GM12878 (cell line): Measurements from ENCODE around the gene SPATA31D1. TPM values are rescaled to one million over a fixed set of nuclear protein-coding genes. Genes with fewer than 3 reads are reported as not detected.

Experiments
- ATAC-seq: fragments of 200-7000 bp; cut with Tn5 transposase; 3 replicates; pipeline ENCODE4 v1.9.1; 2020; ENCODE audit warnings: mild to moderate bottlenecking, moderate library complexity
- BruUV-seq: library from RNA; stranded (reverse); fragments of 400-500 nt; replicated peaks from 2 replicates; lab custom pipeline; 2021; lab: Mats Ljungman, UMichigan
- CTCF ChIA-PET: fragments of 300-600 bp; sonication (Branson Sonifier 250); formaldehyde crosslinking; extraction: SDS; loops from one replicate; lab custom pipeline; 2021; ENCODE audit warnings: inconsistent platforms; lab: Yijun Ruan, JAX
- POLR2A ChIA-PET: fragments of 350-600 bp; formaldehyde crosslinking; extraction: SDS; loops from one replicate; lab custom pipeline; 2021; ENCODE audit warnings: inconsistent platforms; lab: Charles Lee
- RAD21 ChIA-PET: fragments of 300-600 bp; sonication (Branson Sonifier 250); formaldehyde crosslinking; loops from one replicate; lab custom pipeline; 2023; ENCODE audit warnings: antibody characterized with exemption; ENCODE audit not compliant: unreplicated experiment; lab: Charles Lee
- SMC1A ChIA-PET: fragments of 300-600 bp; sonication (Branson Sonifier 250); formaldehyde crosslinking; loops from one replicate; lab custom pipeline; 2023; ENCODE audit not compliant: unreplicated experiment, uncharacterized antibody; lab: Charles Lee
- DNase-seq: peaks from one replicate; pipeline ENCODE4 v3.0.0-alpha.2; 2011; ENCODE audit warnings: low read depth, low spot score
- FAIRE-seq: peaks from 3 replicates; lab custom pipeline; 2011; peaks lifted over from hg19 to GRCh38; lab: Jason Lieb, UNC
- H2AFZ ChIP-seq: 2 replicates; pipeline ENCODE4 v1.6.0; 2011; ENCODE audit warnings: low read depth, low read length, control low read depth; ENCODE audit not compliant: control insufficient read depth
- H3K27ac ChIP-seq: 2 replicates; pipeline ENCODE4 v1.5.1; 2011; ENCODE audit warnings: control low read depth; ENCODE audit not compliant: control insufficient read depth, insufficient read depth
- H3K27me3 ChIP-seq, 2 experiments: replicated peaks in 1 of 2; 2 replicates each; pipeline versions ENCODE4 v1.6.0 to v1.6.1; 2011; ENCODE audit warnings: low read length in 1 of 2; ENCODE audit not compliant: control insufficient read depth in 2 of 2, insufficient read depth in 2 of 2
- H3K36me3 ChIP-seq, 2 experiments: 2 replicates each; pipeline ENCODE4 v1.5.1; 2011; ENCODE audit warnings: low read length in 1 of 2; ENCODE audit not compliant: control insufficient read depth in 2 of 2, insufficient read depth in 2 of 2
- H3K4me1 ChIP-seq: 2 replicates; pipeline ENCODE4 v1.6.1; 2011; ENCODE audit warnings: mild to moderate bottlenecking, low read length, moderate library complexity, mixed read lengths; ENCODE audit not compliant: control insufficient read depth, insufficient read depth
- H3K4me2 ChIP-seq: 2 replicates; pipeline ENCODE4 v1.6.0; 2011; ENCODE audit warnings: control low read depth; ENCODE audit not compliant: control insufficient read depth, insufficient read depth
- H3K4me3 ChIP-seq: fragments of 200-600 bp; sonication (generic); 2 replicates; pipeline ENCODE4 v1.5.1; 2016
- H3K79me2 ChIP-seq: 2 replicates; pipeline ENCODE4 v1.6.0; 2011; ENCODE audit warnings: low read length; ENCODE audit not compliant: control insufficient read depth, insufficient read depth
- H3K9ac ChIP-seq: 2 replicates; pipeline ENCODE4 v1.8.0; 2011; ENCODE audit warnings: low read length, control low read depth, mixed read lengths; ENCODE audit not compliant: control insufficient read depth, insufficient read depth
- H3K9me3 ChIP-seq: replicated peaks from 3 replicates; pipeline ENCODE4 v1.5.1; 2011; ENCODE audit warnings: mild to moderate bottlenecking, low read length; ENCODE audit not compliant: control insufficient read depth, insufficient read depth
- H4K20me1 ChIP-seq: 2 replicates; pipeline ENCODE4 v1.6.0; 2011; ENCODE audit not compliant: control insufficient read depth, insufficient read depth
- ATF2 ChIP-seq: IDR thresholded peaks from 2 replicates; pipeline ENCODE4 v1.6.1; 2012; ENCODE audit warnings: low read length, inconsistent platforms
- BCL11A ChIP-seq: IDR thresholded peaks from 2 replicates; pipeline ENCODE4 v1.6.1; 2011; ENCODE audit warnings: low read depth, low read length
- EGR1 ChIP-seq, 2 experiments: IDR thresholded peaks; 1 replicate in 1 of 2; 2 replicates in 1 of 2; pipeline ENCODE4 v1.6.1; 2011 to 2012; ENCODE audit warnings: low read depth in 2 of 2, low read length in 2 of 2, borderline replicate concordance in 1 of 2, mild to moderate bottlenecking in 1 of 2, moderate library complexity in 1 of 2
- HDGF ChIP-seq: fragments of 450-650 bp; IDR thresholded peaks from 2 replicates; pipeline ENCODE4 v1.6.1; 2016; ENCODE audit warnings: antibody characterized with exemption
- KAT2A ChIP-seq: conservative IDR thresholded peaks from 2 replicates; pipeline ENCODE4 v1.6.1; 2011; ENCODE audit warnings: low read depth, low read length; ENCODE audit not compliant: control insufficient read depth
- MLLT1 ChIP-seq: fragments of 450-650 bp; IDR thresholded peaks from 2 replicates; pipeline ENCODE4 v1.6.1; 2016; ENCODE audit warnings: mild to moderate bottlenecking
- MYC ChIP-seq: IDR thresholded peaks from 2 replicates; pipeline ENCODE4 v1.6.1; 2011; ENCODE audit warnings: mild to moderate bottlenecking, low read length, moderate library complexity, inconsistent platforms; ENCODE audit not compliant: insufficient read depth, insufficient replicate concordance, insufficient read length, severe bottlenecking
- PAX8 ChIP-seq: fragments of 450-650 bp; IDR thresholded peaks from 2 replicates; pipeline ENCODE4 v1.6.1; 2017; ENCODE audit warnings: mild to moderate bottlenecking, moderate library complexity
- POU2F2 ChIP-seq: IDR thresholded peaks from 3 replicates; pipeline ENCODE4 v1.6.1; 2011; ENCODE audit warnings: low read depth, mild to moderate bottlenecking, low read length, borderline replicate concordance
- SP1 ChIP-seq: IDR thresholded peaks from one replicate; pipeline ENCODE4 v1.6.1; 2011; ENCODE audit warnings: low read depth, low read length
- SPI1 ChIP-seq: IDR thresholded peaks from 2 replicates; pipeline ENCODE4 v1.6.1; 2011; ENCODE audit warnings: low read depth, mild to moderate bottlenecking, low read length, moderate library complexity, borderline replicate concordance; ENCODE audit not compliant: insufficient read depth
- USF2 ChIP-seq: IDR thresholded peaks from 2 replicates; pipeline ENCODE4 v1.6.1; 2011; ENCODE audit warnings: low read depth, low read length, improper control_type of control experiment, borderline replicate concordance
- ZSCAN29 ChIP-seq: fragments of 450-650 bp; IDR thresholded peaks from 2 replicates; pipeline ENCODE4 v1.6.1; 2017; ENCODE audit warnings: mild to moderate bottlenecking, moderate library complexity
- WGBS: methylation state at CpG from one replicate; pipeline ENCODE4 v1.1.6; 2016; ENCODE audit warnings: low lambda C conversion rate; ENCODE audit not compliant: insufficient replicate concordance, insufficient coverage; ENCODE audit errors: missing lambda C conversion rate; 5-methylcytosine and 5-hydroxymethylcytosine counted together
- in situ Hi-C: fragments of 300-500 bp; cut with MboI; formaldehyde crosslinking; loops from 9 replicates; pipeline ENCODE4 v1.14.3; 2018; ENCODE audit warnings: mixed read lengths
- intact Hi-C: fragments of 100-400 bp; cut with micrococcal nuclease; formaldehyde crosslinking; loops from one replicate; pipeline ENCODE4 v1.14.2; 2022; ENCODE audit not compliant: unreplicated experiment
- polyA plus RNA-seq, 11 experiments: library from polyadenylated mRNA; depleted of rRNA in 4 of 11; unstranded in 6 of 11; stranded (reverse) in 5 of 11; fragments of >200 nt; fragmentation: Nextera tagmentation in 4 of 11; fragmentation: Illumina TruSeq in 1 of 11; extraction: Ambion mirVana in 4 of 11; extraction: Trizol in 1 of 11; gene quantifications; 1 replicate in 1 of 11; 2 replicates in 10 of 11; pipeline versions ENCODE4 v1.2.1 to v1.2.3, GENCODE V29; 2011 to 2016; ENCODE audit warnings: inconsistent platforms in 2 of 11, missing spikeins in 2 of 11, low read depth in 1 of 11
- total RNA-seq, 4 experiments: library from RNA; depleted of rRNA in 3 of 4; stranded (reverse); fragments of >200 nt in 3 of 4; fragmentation: Illumina TruSeq in 1 of 4; extraction: Trizol in 1 of 4; gene quantifications; 2 replicates each; pipeline versions ENCODE4 v1.2.1 to v1.2.3, GENCODE V29; 2013 to 2021

The SPATA31D1 gene
- total and polyA plus RNA-seq, 10 of the 15 experiments (the other 5 are each of a cell fraction or from before 2014, with no cell fraction given): 0.01 to 0.45 (median 0.05) TPM; not detected in 4

- intact Hi-C loops: no loop called here
Measured at GRCh38 chr9:81968026-81968425, 20.5 kb upstream of the SPATA31D1 start.

GRCh38 chr9:81969971-81970370 is 18.6 kb upstream of the SPATA31D1 start:
- Histone ChIP-seq H3K27ac (no peak overlapping the region), H3K9ac (no peak overlapping the region), H3K36me3 (no peaks in the 10 kb centered on the region), H3K9me3 (no peaks in the 10 kb centered on the region), H2AFZ (no peak overlapping the region), H3K27me3 (no peaks in the 10 kb centered on the region), H3K4me2 (no peak overlapping the region), H4K20me1 (no peaks in the 10 kb centered on the region), H3K79me2 (no peaks in the 10 kb centered on the region), H3K4me3 (no peak overlapping the region), H3K4me1 (no peaks in the 10 kb centered on the region)
- in situ Hi-C loops (loop anchor here (25.0 kb wide), 1 partner anchor 92 kb away; no protein-coding TSS in a partner anchor), intact Hi-C loops (no loop called here)
- ChIA-PET SMC1A (no interaction called here), POLR2A (no interaction called here), CTCF (no interaction called here), RAD21 (no interaction called here)
- ATAC-seq: no peak
- FAIRE-seq: no peak
- BruUV-seq: no TSS peak
- TF ChIP-seq ZSCAN29 (no peak), MYC (no peak), USF2 (no peak), POU2F2 (no peak), MLLT1 (no peak), SP1 (no peak), ATF2 (no peak)
- DNase-seq: no peak

More at GRCh38 chr9:81968026-81968425, 20.5 kb upstream of the SPATA31D1 start:
- CTCF ChIA-PET: no interaction called here
- Histone ChIP-seq H3K27ac (no peak overlapping the region), H3K9me3 (no peaks in the 10 kb centered on the region), H3K4me1 (no peaks in the 10 kb centered on the region), H3K4me3 (no peak overlapping the region), H3K9ac (no peak overlapping the region), H3K27me3 (no peaks in the 10 kb centered on the region), H3K4me2 (no peak overlapping the region), H3K79me2 (no peaks in the 10 kb centered on the region), H2AFZ (no peak overlapping the region), H4K20me1 (no peaks in the 10 kb centered on the region), H3K36me3 (no peaks in the 10 kb centered on the region)
- RAD21 ChIA-PET: no interaction called here
- DNase-seq: no peak
- in situ Hi-C loops: loop anchor here (25.0 kb wide), 1 partner anchor 94 kb away; no protein-coding TSS in a partner anchor
- BruUV-seq: no TSS peak
- SMC1A ChIA-PET: no interaction called here
- POLR2A ChIA-PET: no interaction called here
- no peak for FAIRE-seq
- ATAC-seq: no peak
- TF ChIP-seq BCL11A (no peak), KAT2A (no peak), SPI1 (no peak), PAX8 (no peak), HDGF (no peak), EGR1 (IDR thresholded peaks at IDR 0.05; ENCODE audit: borderline replicate concordance in 1 of 2, low read depth in 2 of 2, low read length in 2 of 2) (no peak)
- 63% methylated on average over 3 of the region's 3 CpGs for WGBS
